ENCODE results near the gene ACOXL.

ACOXL gene

DNA sequence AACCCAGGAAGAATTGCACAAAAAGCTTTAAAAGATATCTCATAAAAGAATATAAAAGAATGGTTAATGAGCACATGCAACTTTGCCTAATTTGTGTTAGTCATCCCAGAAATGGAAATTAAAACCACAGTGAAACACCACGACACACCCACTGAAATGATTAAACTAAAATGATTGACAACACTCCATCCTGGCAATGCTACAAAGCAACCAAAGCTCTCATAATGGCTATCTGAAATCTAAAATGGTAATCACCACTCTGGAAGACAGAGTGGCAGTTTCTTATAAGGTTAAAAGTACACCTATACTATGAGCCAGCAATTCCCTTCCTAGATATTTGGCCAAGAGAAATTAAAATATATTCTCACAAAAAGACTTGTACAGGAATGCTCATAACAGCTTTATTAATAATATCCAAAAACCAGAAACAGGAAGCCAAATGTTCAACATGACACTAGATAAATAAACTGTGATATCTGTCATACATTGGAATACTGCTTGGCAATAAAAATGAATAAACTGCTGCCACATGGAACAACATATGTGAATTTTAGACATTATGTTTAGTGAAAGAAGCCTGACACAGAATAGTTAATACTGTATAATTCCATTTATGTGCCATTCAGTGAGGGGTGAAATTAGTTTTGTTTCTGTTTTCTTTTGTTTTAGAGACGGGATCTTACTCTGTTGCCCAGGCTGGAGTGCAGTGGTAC is 283.1 kb downstream of the ACOXL start:
- TF ChIP-seq, protein P1, sequence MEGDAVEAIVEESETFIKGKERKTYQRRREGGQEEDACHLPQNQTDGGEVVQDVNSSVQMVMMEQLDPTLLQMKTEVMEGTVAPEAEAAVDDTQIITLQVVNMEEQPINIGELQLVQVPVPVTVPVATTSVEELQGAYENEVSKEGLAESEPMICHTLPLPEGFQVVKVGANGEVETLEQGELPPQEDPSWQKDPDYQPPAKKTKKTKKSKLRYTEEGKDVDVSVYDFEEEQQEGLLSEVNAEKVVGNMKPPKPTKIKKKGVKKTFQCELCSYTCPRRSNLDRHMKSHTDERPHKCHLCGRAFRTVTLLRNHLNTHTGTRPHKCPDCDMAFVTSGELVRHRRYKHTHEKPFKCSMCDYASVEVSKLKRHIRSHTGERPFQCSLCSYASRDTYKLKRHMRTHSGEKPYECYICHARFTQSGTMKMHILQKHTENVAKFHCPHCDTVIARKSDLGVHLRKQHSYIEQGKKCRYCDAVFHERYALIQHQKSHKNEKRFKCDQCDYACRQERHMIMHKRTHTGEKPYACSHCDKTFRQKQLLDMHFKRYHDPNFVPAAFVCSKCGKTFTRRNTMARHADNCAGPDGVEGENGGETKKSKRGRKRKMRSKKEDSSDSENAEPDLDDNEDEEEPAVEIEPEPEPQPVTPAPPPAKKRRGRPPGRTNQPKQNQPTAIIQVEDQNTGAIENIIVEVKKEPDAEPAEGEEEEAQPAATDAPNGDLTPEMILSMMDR (IDR thresholded peaks at IDR 0.05; ENCODE audit: insufficient read depth, missing control alignments): no peak
- no peak for FAIRE-seq

DNA sequence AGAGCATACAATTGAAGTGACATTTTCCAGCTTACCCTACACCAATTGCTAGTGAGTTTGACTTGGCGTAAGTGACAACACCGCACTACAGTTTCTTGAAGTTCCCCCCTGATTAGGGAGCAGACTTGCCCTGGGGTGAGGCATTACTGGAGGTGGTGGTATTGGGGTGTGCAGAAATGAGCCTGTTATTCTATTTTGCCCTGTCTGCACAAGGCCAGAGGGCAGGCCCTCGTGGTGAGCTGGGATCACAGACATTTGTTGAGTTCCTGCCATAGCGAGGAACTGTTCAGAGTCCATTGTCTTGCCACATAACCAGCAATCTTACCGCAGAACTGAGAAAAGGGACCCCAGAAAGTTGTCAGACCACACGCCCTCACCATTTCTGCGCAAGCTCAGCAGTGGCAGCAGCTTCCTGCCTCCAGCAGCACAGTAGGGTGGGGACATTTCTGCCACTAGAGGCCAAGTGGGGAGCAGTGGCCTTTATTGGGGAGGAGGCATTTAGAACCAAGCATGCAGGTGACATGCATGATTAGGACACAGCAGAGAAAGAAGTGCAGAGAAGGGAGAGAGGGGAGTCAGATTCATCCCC is 284.8 kb downstream of the ACOXL start:
- TF ChIP-seq, protein P1 (IDR thresholded peaks at IDR 0.05; ENCODE audit: insufficient read depth, missing control alignments): no peak
- FAIRE-seq (no peak), DNase-seq (ENCODE audit: insufficient read length, low spot score) (no peak)

More for the DNA sequence above, 283.1 kb downstream of the ACOXL start:
- DNase-seq (ENCODE audit: insufficient read length, low spot score): no peak

DNA sequence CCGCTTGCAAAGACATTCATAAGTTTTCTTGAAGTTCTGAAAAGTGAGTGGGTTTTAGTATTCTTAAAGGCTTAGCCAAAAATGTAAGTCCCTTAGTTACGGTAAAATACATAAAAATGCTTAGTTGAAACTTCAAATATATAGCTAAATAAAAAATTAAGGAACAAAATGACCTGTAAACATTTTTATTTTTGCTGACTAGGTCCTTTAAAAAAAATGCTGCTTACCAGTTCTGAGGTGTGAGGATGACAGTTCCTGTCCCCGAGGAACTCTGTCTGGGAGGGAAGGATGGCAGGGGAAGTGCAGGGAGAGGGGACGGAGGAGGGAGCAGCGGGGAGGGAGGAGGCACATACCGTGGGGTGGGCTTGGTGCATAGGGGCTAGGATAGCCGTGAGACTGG is 285.5 kb downstream of the ACOXL start:
- DNase-seq (ENCODE audit: insufficient read length, low spot score) (no peak), FAIRE-seq (no peak)
- TF ChIP-seq, protein P1 (IDR thresholded peaks at IDR 0.05; ENCODE audit: insufficient read depth, missing control alignments): no peak

DNA sequence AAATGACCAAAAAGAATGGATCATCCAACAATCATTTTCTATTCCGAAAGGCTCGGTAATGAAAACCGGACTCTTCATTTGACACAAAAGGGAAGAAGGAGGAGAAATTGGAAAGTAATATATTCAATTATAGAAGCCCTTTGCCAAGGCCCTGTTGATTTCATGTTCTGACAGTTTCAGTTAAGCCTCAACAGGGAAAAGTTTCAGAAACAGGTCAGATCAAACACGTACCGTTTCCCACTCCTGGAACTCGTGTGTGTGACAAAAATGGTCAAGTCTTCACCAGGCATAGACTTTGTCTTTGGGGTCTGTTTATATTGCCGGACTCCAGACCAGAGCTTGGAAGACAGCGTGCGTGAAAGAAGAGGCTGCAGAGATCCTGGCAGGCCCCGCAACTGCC is 287.0 kb downstream of the ACOXL start:
- DNase-seq (ENCODE audit: insufficient read length, low spot score): no peak
- TF ChIP-seq, protein P1 (IDR thresholded peaks at IDR 0.05; ENCODE audit: insufficient read depth, missing control alignments): no peak
- no peak for FAIRE-seq

DNA sequence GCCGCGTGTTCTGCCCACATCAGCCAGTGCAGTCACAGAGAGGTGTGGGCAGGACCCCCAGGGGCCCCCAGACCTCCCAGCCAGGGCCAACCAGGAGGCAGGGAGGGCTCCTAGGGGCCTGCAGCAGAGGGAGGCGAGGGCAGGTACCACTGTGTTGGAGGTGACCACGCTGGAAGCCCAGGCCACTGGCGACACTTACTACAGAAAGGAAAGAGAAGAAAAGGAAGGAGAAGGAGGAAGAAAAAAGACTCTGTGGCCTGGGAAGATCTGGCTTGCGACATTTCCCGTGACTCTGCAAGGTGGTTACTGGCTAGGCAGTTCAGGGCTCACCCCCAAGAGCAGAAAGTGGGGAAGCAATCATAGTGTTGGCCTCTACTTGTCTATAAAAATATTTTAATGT is 290.3 kb downstream of the ACOXL start:
- FAIRE-seq (no peak), DNase-seq (ENCODE audit: insufficient read length, low spot score) (no peak)
- TF ChIP-seq, protein P1 (IDR thresholded peaks at IDR 0.05; ENCODE audit: insufficient read depth, missing control alignments): no peak

DNA sequence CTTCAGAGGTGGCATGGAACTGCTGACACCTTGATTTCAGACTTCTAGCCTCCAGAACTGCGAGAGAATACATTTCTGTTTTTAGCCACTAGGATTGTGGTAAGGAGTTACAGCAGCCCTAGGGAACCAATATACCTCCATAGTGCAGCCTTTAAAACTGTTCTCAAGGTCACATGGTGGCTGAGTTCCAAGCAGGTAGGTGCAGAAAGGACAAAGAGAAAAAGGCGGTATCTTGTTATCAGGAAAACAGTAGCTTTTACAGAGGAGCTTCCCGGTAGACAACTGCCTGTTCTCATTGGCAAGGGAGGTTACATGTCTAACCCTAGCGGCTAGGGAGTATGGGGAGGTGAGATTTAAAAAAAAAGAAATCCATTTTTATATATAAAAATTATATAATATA is 292.1 kb downstream of the ACOXL start:
- DNase-seq (ENCODE audit: insufficient read length, low spot score): no peak
- no peak for FAIRE-seq
- TF ChIP-seq, protein P1 (IDR thresholded peaks at IDR 0.05; ENCODE audit: insufficient read depth, missing control alignments): no peak

DNA sequence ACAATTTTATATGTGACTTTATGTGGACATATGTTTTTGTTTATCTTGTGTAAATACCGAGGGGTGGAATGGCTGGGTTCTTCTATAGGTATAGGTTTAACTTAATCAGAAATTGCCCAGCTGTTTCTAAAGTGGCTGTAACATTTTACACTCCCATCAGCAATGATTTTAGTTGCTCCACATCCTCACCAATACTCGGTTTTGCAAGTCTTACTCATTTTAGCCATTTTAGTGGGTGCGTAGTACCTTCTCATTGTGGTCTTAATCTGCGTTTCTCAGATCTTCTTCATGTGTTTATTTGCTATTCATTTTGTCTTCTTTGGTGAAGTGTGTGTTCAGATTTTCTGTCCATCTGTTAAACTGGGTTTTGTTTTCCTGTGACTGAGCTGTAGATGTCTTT is 292.9 kb downstream of the ACOXL start:
- TF ChIP-seq, protein P1 (IDR thresholded peaks at IDR 0.05; ENCODE audit: insufficient read depth, missing control alignments): no peak
- no peak for FAIRE-seq
- DNase-seq (ENCODE audit: insufficient read length, low spot score): no peak
